Measurements from ENCODE around the gene EPS15.

GRCh38 chr1:51566260-51566659 is 47.2 kb upstream of the EPS15 start:
- TF ChIP-seq POLR2A (IDR thresholded peaks at IDR 0.05; ENCODE audit: low read length) (no peak), GATA1 (IDR thresholded peaks at IDR 0.05; ENCODE audit: low read depth, low read length) (no peak)
